D721Med (cell line): ENCODE results near the gene P2RY13.

Experiments
- DNase-seq: peaks from one replicate; pipeline ENCODE4 v3.0.0; 2011; ENCODE audit warnings: low spot score; ENCODE audit not compliant: insufficient read length
- FAIRE-seq: peaks from 2 replicates; lab custom pipeline; 2011; peaks lifted over from hg19 to GRCh38; lab: Jason Lieb, UNC
- TF ChIP-seq, protein P1 (sequence below): IDR thresholded peaks from 2 replicates; pipeline ENCODE4 v1.5.1; 2012; ENCODE audit warnings: mild to moderate bottlenecking, control low read depth; ENCODE audit not compliant: insufficient read depth; ENCODE audit errors: missing control alignments

The P2RY13 gene

DNA sequence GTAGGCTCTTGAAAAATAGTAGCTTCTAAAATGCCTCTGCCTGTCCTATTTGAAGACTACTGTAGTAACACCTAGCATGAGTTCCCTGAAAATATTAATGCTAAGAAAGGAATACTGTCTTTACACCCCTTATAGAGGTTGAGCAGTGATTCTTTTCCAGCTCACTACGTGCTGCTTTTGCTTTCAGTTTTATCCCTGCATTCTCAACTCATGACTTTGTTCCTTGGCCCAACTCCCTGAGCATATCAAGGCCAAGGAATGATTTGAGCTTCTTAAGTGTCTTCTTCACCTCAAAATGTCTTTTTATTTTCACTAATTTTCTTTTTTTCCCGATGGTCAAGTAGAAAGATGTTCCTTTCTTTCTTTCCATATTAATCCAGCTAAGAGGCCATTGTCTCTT, 16.5 kb upstream of the P2RY13 start:
- FAIRE-seq: no peak
- DNase-seq: no peak
- TF ChIP-seq, protein P1, sequence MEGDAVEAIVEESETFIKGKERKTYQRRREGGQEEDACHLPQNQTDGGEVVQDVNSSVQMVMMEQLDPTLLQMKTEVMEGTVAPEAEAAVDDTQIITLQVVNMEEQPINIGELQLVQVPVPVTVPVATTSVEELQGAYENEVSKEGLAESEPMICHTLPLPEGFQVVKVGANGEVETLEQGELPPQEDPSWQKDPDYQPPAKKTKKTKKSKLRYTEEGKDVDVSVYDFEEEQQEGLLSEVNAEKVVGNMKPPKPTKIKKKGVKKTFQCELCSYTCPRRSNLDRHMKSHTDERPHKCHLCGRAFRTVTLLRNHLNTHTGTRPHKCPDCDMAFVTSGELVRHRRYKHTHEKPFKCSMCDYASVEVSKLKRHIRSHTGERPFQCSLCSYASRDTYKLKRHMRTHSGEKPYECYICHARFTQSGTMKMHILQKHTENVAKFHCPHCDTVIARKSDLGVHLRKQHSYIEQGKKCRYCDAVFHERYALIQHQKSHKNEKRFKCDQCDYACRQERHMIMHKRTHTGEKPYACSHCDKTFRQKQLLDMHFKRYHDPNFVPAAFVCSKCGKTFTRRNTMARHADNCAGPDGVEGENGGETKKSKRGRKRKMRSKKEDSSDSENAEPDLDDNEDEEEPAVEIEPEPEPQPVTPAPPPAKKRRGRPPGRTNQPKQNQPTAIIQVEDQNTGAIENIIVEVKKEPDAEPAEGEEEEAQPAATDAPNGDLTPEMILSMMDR: no peak

GRCh38 chr3:151331696-151332095, 2.3 kb upstream of the P2RY13 start:
- TF ChIP-seq, protein P1: no peak
- FAIRE-seq: no peak

GRCh38 chr3:151330899-151331298, 1.6 kb upstream of the P2RY13 start:
- TF ChIP-seq, protein P1: no peak
- no peak for FAIRE-seq
- DNase-seq: no peak

More at GRCh38 chr3:151331696-151332095, 2.3 kb upstream of the P2RY13 start:
- DNase-seq: no peak

GRCh38 chr3:151330379-151330778, 1.0 kb upstream of the P2RY13 start:
- no peak for FAIRE-seq
- TF ChIP-seq, protein P1: no peak
- DNase-seq: no peak

GRCh38 chr3:151328298-151328995, 902 bp downstream of the P2RY13 start:
- no peak for DNase-seq
- TF ChIP-seq, protein P1: no peak
- no peak for FAIRE-seq

DNA sequence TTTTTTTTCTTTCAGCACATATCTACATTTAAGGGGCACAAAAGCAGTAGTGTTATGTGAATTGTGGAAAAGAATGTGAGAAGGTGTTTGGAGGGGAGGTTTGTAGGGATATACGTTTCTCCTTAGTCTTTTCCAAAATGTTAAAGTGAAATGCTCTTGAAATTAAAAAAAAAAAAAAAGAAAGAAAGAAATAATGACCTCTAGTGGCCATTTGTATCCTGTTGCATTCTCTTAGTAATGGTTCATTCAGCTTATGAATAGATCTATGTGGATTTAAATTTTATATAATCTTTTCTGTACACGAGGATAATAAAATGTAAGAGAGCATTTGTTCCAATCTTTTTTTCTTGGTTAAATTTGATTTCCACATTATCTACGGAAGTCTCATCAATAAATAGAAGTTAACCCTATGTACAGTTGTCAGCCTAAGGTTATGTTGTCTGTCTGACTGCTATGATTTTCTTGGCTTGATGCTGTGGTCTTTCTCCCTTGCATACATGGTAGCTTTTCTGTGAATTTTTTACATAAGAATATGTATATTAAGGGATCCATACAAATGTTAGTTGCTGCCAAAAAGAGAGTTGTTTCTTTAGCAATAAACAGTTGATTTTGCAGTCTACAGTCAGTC, 1.7 kb downstream of the P2RY13 start:
- DNase-seq (no peak), FAIRE-seq (no peak)
- TF ChIP-seq, protein P1: peak; percentile 53

- TF ChIP-seq, protein P1: no peak
- DNase-seq (no peak), FAIRE-seq (no peak)
Measured at GRCh38 chr3:151322511-151322910, 6.8 kb downstream of the P2RY13 start.
